Choroid plexus epithelial cell (primary cell): ENCODE measurements around the gene SIN3B.
"Not testable (repeated sequence)": the region's sequence is repeated elsewhere in the genome, so short reads cannot be mapped to it uniquely, and the experiment has no call there.

Source experiments
- DNase-seq: peaks from one replicate; pipeline ENCODE4 v3.0.0-alpha.2; 2010; ENCODE audit warnings: low read depth
- H3K4me3 ChIP-seq: 2 replicates; pipeline ENCODE4 v1.5.1; 2011; ENCODE audit warnings: low read depth, mild to moderate bottlenecking, control low read depth, low read length, moderate library complexity
- CTCF ChIP-seq: conservative IDR thresholded peaks from 2 replicates; pipeline ENCODE4 v1.5.1; 2011; ENCODE audit warnings: low read depth, mild to moderate bottlenecking, control low read depth, inconsistent platforms, low read length, moderate library complexity

Gene SIN3B

GRCh38 chr19:16791942-16792341 is 37.3 kb upstream of the SIN3B start:
- TF ChIP-seq CTCF, result no peak
- H3K4me3 ChIP-seq, result no peak overlapping the region
- DNase-seq, result no peak

GRCh38 chr19:16794456-16795441 is 34.4 kb upstream of the SIN3B start:
- no peak for DNase-seq
- no peak overlapping the region for H3K4me3 ChIP-seq
- TF ChIP-seq CTCF, result no peak

- no peak overlapping the region for H3K4me3 ChIP-seq
- DNase-seq, result no peak
- TF ChIP-seq CTCF, result no peak
Observed at GRCh38 chr19:16795731-16796130, 33.5 kb upstream of the SIN3B start.

- no peak for DNase-seq
- no peak for TF ChIP-seq CTCF
- no peak overlapping the region for H3K4me3 ChIP-seq
Observed at GRCh38 chr19:16797876-16798275, 31.3 kb upstream of the SIN3B start.

GRCh38 chr19:16798326-16798725 is 30.9 kb upstream of the SIN3B start:
- not testable (repeated sequence) for H3K4me3 ChIP-seq, DNase-seq

- DNase-seq, result no peak
- no peak for TF ChIP-seq CTCF
- no peak overlapping the region for H3K4me3 ChIP-seq
Observed at GRCh38 chr19:16799740-16800139, 29.5 kb upstream of the SIN3B start.

- peak; percentile 68 for DNase-seq
- H3K4me3 ChIP-seq, result no peak overlapping the region
- TF ChIP-seq CTCF, result peak; percentile 31
Observed at GRCh38 chr19:16801600-16802013, 27.6 kb upstream of the SIN3B start.
